ENCODE measurements around the gene TMEM131.
"Not testable (repeated sequence)": the region's sequence is repeated elsewhere in the genome, so short reads cannot be mapped to it uniquely, and the experiment has no call there.

Gene TMEM131

GRCh38 chr2:98026927-98027522, 31.3 kb upstream of the TMEM131 start:
- H3K9me3 Mint-ChIP-seq = no peaks in the 10 kb centered on the region
- H3K27ac Mint-ChIP-seq = peak overlapping the region; percentile 10 to 21
- peaks cover 18% of the 10 kb centered on the region for H3K27me3 Mint-ChIP-seq
- DNase-seq = no peak
- peak overlapping the region; percentile 64 to 68 for H3K4me3 Mint-ChIP-seq
- peaks cover 28% of the 10 kb centered on the region for H3K4me1 Mint-ChIP-seq
- peak; percentile 84 for ATAC-seq

DNA sequence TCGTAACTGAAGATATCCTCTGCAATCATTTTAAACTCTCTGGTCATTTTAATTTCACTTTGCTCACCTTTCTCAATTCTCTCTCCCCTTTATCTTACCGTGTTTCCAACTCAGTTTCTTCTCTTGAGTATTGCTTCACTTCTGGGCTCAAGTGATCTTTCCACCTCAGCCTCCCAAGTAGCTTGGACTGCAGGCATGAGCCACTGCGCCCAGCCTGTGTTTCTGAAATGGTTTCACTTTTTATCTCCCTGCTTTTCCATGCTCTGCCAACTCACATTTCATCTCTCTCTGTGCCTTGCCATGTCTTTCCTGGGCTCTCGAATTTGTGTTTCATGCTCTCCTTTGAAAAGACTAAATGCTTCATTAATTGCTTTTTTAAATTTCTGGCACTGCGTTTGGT, 30.5 kb upstream of the TMEM131 start:
- ATAC-seq (no peak), DNase-seq (no peak)
- no peak overlapping the region for H3K27ac Mint-ChIP-seq
- H3K4me1 Mint-ChIP-seq = peaks cover 28% of the 10 kb centered on the region
- peaks cover 23% of the 10 kb centered on the region for H3K27me3 Mint-ChIP-seq
- H3K9me3 Mint-ChIP-seq = no peaks in the 10 kb centered on the region
- H3K4me3 Mint-ChIP-seq = peak overlapping the region; percentile 64 to 68

DNA sequence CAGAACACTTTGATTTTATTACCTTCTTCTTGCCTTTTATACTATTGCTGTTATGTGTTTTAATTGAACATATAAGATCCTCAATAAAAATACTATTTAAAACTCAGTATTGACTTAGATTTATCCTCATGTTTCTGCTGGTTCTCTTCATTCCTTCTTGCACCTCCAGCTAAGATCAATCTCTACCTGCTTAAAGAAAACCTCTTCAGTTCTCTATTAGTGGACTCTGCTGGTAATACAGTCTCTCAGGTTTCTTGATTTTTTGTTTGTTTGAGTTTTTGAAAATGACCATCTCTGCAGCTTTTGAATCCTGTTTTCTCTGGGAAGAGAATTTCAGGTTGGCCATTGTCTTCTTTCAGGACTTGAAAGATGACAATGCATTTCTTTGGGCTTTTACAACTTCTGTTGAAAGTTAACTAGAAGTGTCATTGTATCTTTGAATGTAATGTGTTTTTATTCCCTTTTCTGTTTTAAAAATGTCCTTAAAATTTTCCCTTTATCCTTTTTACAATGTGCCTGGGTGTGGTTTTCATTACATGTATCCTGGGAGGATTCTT, 29.8 kb upstream of the TMEM131 start:
- Mint-ChIP-seq H3K4me1 (peaks cover 28% of the 10 kb centered on the region), H3K27me3 (peaks cover 28% of the 10 kb centered on the region), H3K4me3 (no peak overlapping the region), H3K9me3 (no peaks in the 10 kb centered on the region), H3K27ac (no peak overlapping the region)
- DNase-seq (no peak), ATAC-seq (no peak)

DNA sequence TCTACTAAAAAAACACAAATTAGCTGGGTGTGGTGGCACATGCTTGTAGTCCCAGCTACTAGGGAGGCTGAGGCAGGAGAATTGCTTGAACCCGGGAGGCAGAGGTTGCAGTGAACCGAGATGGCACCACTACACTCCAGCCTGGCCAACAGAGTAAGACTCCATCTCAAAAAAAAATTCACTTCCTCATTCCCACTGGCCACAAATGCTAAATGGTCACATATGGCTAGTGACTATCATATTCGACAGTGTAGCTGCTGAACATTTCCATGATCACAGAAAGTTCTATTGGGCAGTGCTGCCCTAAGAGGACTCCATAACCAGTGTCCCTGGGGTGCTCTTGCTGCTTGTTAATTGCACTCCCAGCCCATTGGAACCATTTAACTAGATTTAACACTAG, 26.3 kb upstream of the TMEM131 start:
- not testable (repeated sequence) for ATAC-seq, H3K4me3 Mint-ChIP-seq, H3K9me3 Mint-ChIP-seq, DNase-seq, H3K27ac Mint-ChIP-seq
- Mint-ChIP-seq H3K27me3 (peaks cover 32% of the 10 kb centered on the region), H3K4me1 (peaks cover 15% of the 10 kb centered on the region)

GRCh38 chr2:98020992-98021713, 25.4 kb upstream of the TMEM131 start:
- Mint-ChIP-seq H3K4me3 (no peak overlapping the region), H3K27me3 (peaks cover 31% of the 10 kb centered on the region), H3K27ac (no peak overlapping the region), H3K4me1 (peaks cover 6% of the 10 kb centered on the region), H3K9me3 (no peaks in the 10 kb centered on the region)
- ATAC-seq (no peak), DNase-seq (no peak)

DNA sequence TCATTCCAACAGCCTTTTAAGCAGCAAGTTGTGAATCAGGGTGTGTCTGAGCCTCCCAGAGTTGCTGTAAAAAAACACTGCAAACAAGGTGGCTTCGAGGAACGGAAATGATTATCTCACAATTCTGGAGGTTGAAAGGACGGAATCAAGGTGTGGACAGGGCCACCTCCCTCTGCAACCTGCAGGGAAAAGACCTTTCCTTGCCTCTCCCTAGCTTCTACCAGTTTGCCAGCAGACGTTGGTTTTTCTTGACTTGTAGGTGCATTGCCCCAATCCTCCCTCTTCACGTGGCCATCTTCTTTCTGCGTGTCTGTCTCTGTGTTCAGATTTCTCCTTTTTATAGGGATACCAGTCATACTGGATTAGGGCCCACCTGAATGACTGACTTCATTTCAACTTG, 24.8 kb upstream of the TMEM131 start:
- no peaks in the 10 kb centered on the region for H3K4me1 Mint-ChIP-seq
- H3K27me3 Mint-ChIP-seq = peaks cover 24% of the 10 kb centered on the region
- no peak overlapping the region for H3K4me3 Mint-ChIP-seq
- ATAC-seq (no peak), DNase-seq (no peak)
- no peaks in the 10 kb centered on the region for H3K9me3 Mint-ChIP-seq
- no peak overlapping the region for H3K27ac Mint-ChIP-seq

GRCh38 chr2:98016908-98017670, 21.3 kb upstream of the TMEM131 start:
- Mint-ChIP-seq H3K4me3 (no peak overlapping the region), H3K9me3 (no peaks in the 10 kb centered on the region), H3K27ac (no peak overlapping the region), H3K27me3 (peaks cover 17% of the 10 kb centered on the region), H3K4me1 (peaks cover 20% of the 10 kb centered on the region)
- ATAC-seq = no peak
- no peak for DNase-seq

DNA sequence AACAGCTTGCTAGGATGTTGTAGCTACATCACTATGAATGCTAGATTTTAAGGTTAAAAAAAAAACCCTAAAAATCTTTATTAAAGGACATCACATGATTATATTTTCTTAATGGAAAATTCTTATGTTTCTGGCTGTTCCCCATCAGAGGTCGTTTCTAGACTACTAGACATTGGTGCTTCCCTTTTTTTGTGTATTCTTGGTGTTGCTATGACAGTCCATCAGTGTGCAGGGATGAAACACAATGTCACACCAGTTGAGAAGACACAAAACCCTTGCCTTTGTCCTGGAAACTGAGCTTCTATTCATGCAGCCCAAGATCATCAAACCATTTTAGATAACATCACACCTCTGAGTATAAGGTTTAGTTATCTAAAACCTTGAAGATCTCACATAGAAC, 19.9 kb upstream of the TMEM131 start:
- H3K4me3 Mint-ChIP-seq = no peak overlapping the region
- H3K27me3 Mint-ChIP-seq = peaks cover 7% of the 10 kb centered on the region
- ATAC-seq (no peak), DNase-seq (no peak)
- H3K4me1 Mint-ChIP-seq = peaks cover 30% of the 10 kb centered on the region
- no peaks in the 10 kb centered on the region for H3K9me3 Mint-ChIP-seq
- H3K27ac Mint-ChIP-seq = no peak overlapping the region

- H3K4me3 Mint-ChIP-seq = no peak overlapping the region
- H3K9me3 Mint-ChIP-seq = no peaks in the 10 kb centered on the region
- ATAC-seq (no peak), DNase-seq (no peak)
- peaks cover 7% of the 10 kb centered on the region for H3K27me3 Mint-ChIP-seq
- H3K27ac Mint-ChIP-seq = no peak overlapping the region
- peaks cover 40% of the 10 kb centered on the region for H3K4me1 Mint-ChIP-seq
These were observed 18.6 kb upstream of the TMEM131 start for GRCh38 chr2:98014379-98014778.

GRCh38 chr2:98013407-98014042, 17.8 kb upstream of the TMEM131 start:
- peak overlapping the region; percentile 22 to 53 for H3K4me3 Mint-ChIP-seq
- peak overlapping the region in 1 of 2 donors; percentile 57 for H3K27ac Mint-ChIP-seq
- H3K4me1 Mint-ChIP-seq = peaks cover 40% of the 10 kb centered on the region
- DNase-seq = peak in 1 of 2 donors; percentile 56
- H3K9me3 Mint-ChIP-seq = no peaks in the 10 kb centered on the region
- H3K27me3 Mint-ChIP-seq = peaks cover 7% of the 10 kb centered on the region
- ATAC-seq = peak; percentile 57

DNA sequence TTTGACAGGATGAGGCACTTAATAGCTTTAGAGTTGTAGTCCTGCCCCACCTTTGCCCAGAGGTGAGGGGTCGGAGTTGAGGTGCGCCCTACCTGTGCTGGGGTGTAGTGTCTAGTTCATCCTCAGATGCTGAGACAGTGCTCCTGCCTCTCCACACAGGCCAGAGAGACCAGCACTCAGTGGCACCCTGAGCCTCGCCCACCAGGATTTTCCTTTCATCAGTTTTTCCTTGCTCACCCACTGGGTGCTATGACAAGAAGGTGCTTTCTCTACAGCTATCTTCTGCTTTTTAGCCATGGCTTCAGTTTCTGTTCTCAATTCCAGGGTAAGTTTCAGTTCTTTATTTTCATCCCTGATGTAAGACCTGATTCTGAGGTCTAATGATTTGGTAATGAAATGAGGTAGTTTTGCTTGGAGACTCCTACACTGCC, 16.8 kb upstream of the TMEM131 start:
- Mint-ChIP-seq H3K9me3 (no peaks in the 10 kb centered on the region), H3K4me3 (peak overlapping the region in 1 of 2 donors; percentile 7), H3K27me3 (peaks cover 7% of the 10 kb centered on the region), H3K27ac (peak overlapping the region in 1 of 2 donors; percentile 57), H3K4me1 (peaks cover 40% of the 10 kb centered on the region)
- DNase-seq = peak; percentile 18 to 67
- ATAC-seq = peak; percentile 87

DNA sequence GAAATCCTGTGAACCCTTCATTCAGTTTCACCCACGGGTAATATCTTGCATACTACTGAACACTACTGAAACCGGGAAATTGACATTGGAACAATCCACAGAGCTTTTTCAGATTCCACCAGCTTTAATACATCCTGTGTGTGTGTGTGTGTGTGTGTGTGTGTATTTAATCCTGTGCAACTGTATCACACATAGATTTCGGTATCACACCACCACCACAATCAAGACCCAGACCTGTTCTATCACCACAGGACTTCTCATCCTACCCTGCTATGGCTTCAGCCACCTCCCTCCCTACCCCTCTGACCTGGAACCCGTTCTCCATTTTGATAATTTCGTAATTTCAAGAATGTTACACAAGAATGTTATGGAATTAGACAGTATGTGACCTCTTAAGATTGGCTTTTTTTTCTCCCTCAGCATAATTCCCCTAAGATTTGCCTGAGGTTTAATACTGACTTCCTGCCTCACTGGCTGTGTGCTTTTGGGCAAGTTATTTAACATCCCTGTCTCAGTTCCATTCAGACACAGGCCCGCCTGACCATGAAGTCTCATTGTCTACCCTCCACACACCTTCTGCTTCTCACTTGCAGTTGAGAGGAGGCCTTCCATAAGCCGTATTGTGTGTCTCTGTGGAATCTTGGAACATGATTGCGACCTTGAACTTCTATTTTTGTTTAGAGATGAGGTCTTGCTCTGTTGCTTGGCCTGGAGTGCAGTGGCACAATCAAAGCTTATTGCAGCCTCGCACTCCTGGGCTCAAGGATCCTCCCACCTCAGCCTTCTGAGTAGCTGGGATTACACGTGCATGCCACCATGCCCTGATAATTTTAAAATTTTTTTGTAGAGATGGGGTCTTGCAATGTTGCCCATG, 14.4 kb upstream of the TMEM131 start:
- no peaks in the 10 kb centered on the region for H3K9me3 Mint-ChIP-seq
- H3K27me3 Mint-ChIP-seq = no peaks in the 10 kb centered on the region
- peak in 1 of 2 donors; percentile 21 for DNase-seq
- H3K4me1 Mint-ChIP-seq = peaks cover 39% of the 10 kb centered on the region
- peak overlapping the region in 1 of 2 donors; percentile 25 for H3K4me3 Mint-ChIP-seq
- peak; percentile 53 for ATAC-seq
- no peak overlapping the region for H3K27ac Mint-ChIP-seq

GRCh38 chr2:98008415-98008814, 12.7 kb upstream of the TMEM131 start:
- H3K9me3 Mint-ChIP-seq = no peaks in the 10 kb centered on the region
- no peaks in the 10 kb centered on the region for H3K27me3 Mint-ChIP-seq
- no peak for DNase-seq
- H3K27ac Mint-ChIP-seq = no peak overlapping the region
- ATAC-seq = no peak
- peaks cover 27% of the 10 kb centered on the region for H3K4me1 Mint-ChIP-seq
- no peak overlapping the region for H3K4me3 Mint-ChIP-seq

DNA sequence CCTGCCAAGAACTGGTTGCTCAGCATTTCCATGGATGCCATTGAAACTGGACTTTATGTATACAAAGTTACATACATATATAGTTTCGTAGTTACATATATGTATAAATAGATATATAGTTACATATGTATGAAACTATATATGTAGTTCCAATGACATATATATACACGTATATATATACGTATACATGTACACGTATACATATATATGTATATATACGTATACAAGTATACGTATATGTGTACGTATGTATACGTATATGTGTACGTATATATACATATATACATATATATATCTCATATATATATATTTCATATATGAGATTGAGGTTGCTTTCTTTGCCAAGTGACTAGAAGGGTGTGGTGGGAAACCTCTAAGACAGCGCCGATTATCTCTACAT, 10.6 kb upstream of the TMEM131 start:
- Mint-ChIP-seq H3K4me1 (peaks cover 13% of the 10 kb centered on the region), H3K27ac (no peak overlapping the region), H3K4me3 (no peak overlapping the region), H3K27me3 (no peaks in the 10 kb centered on the region), H3K9me3 (no peaks in the 10 kb centered on the region)
- no peak for DNase-seq
- ATAC-seq = no peak

Measured in stimulated activated naive CD8-positive, alpha-beta T cell treated with anti-CD3 and anti-CD28 coated beads, Interleukin-15, amount 100 ng/mL, for 72 hours (primary cell).